H1 (cell line): ENCODE data around the gene SPINT2. TPM values are rescaled to one million over a fixed set of nuclear protein-coding genes. Genes with fewer than 3 reads are reported as not detected.

Experiments
- CTCF ChIA-PET: fragments of 300-600 bp; sonication (Branson Sonifier 250); formaldehyde crosslinking; loops from one replicate; lab custom pipeline; 2021; ENCODE audit not compliant: partially characterized antibody; lab: Charles Lee
- POLR2A ChIA-PET: fragments of 300-600 bp; sonication (Branson Sonifier 250); formaldehyde crosslinking; loops from one replicate; lab custom pipeline; 2021; ENCODE audit warnings: inconsistent platforms; ENCODE audit not compliant: partially characterized antibody; lab: Charles Lee
- DNase-seq, 2 experiments: peaks; one replicate each; pipeline versions ENCODE4 v3.0.0 to v3.0.0-alpha.2; 2010 to 2022; ENCODE audit warnings: low spot score in 2 of 2, low read depth in 1 of 2, mixed read lengths in 1 of 2
- FAIRE-seq: peaks from 2 replicates; lab custom pipeline; 2011; peaks lifted over from hg19 to GRCh38; lab: Jason Lieb, UNC
- H2AFZ ChIP-seq: 2 replicates; pipeline ENCODE4 v1.8.1; 2012; ENCODE audit warnings: low read length, inconsistent platforms
- H2AK5ac ChIP-seq: 2 replicates; pipeline ENCODE4 v1.6.1; 2013; ENCODE audit warnings: low read depth, low read length
- H2BK120ac ChIP-seq: replicated peaks from 2 replicates; pipeline ENCODE3; 2013; ENCODE audit warnings: low read depth, low read length, inconsistent platforms
- H2BK12ac ChIP-seq: 2 replicates; pipeline ENCODE4 v1.6.1; 2013; ENCODE audit warnings: low read depth, low read length
- H2BK15ac ChIP-seq: 2 replicates; pipeline ENCODE4 v1.6.1; 2013; ENCODE audit warnings: low read length
- H2BK20ac ChIP-seq: 2 replicates; pipeline ENCODE4 v1.6.1; 2013; ENCODE audit warnings: low read length
- H2BK5ac ChIP-seq: 2 replicates; pipeline ENCODE4 v1.6.1; 2013; ENCODE audit warnings: low read depth, low read length
- H3K14ac ChIP-seq: 2 replicates; pipeline ENCODE4 v1.6.1; 2013; ENCODE audit warnings: inconsistent platforms; ENCODE audit not compliant: insufficient read length
- H3K18ac ChIP-seq: 2 replicates; pipeline ENCODE4 v1.6.1; 2013; ENCODE audit warnings: low read length; ENCODE audit errors: extremely low read depth
- H3K23ac ChIP-seq: 2 replicates; pipeline ENCODE4 v1.6.1; 2013; ENCODE audit warnings: inconsistent platforms; ENCODE audit not compliant: insufficient read length
- H3K23me2 ChIP-seq: 2 replicates; pipeline ENCODE4 v1.6.1; 2013; ENCODE audit warnings: low read depth, low read length
- H3K27ac ChIP-seq: 2 replicates; pipeline ENCODE4 v1.6.1; 2011; ENCODE audit warnings: low read depth, low read length, inconsistent platforms
- H3K27me3 ChIP-seq, 4 experiments: replicated peaks in 1 of 4; 1 replicate in 1 of 4; 2 replicates in 3 of 4; pipeline versions ENCODE4 v1.6.1 to v1.8.1; 2011 to 2013; ENCODE audit warnings: low read length in 3 of 4, mild to moderate bottlenecking in 3 of 4, inconsistent platforms in 2 of 4, mixed read lengths in 2 of 4, moderate library complexity in 1 of 4; ENCODE audit not compliant: control insufficient read depth in 3 of 4, insufficient read depth in 3 of 4; ENCODE audit errors: extremely low read depth in 1 of 4
- H3K36me3 ChIP-seq, 4 experiments: 2 replicates each; pipeline versions ENCODE4 v1.6.1 to v1.8.1; 2011 to 2013; ENCODE audit warnings: mild to moderate bottlenecking in 4 of 4, low read length in 3 of 4, moderate library complexity in 2 of 4, control low read depth in 1 of 4, inconsistent platforms in 1 of 4; ENCODE audit not compliant: insufficient read depth in 4 of 4, control insufficient read depth in 2 of 4
- H3K4ac ChIP-seq: replicated peaks from 2 replicates; pipeline ENCODE3; 2013; ENCODE audit warnings: low read length, low read depth, mixed read lengths, inconsistent platforms; ENCODE audit not compliant: insufficient read length
- H3K4me1 ChIP-seq, 4 experiments: replicated peaks in 1 of 4; 1 replicate in 1 of 4; 2 replicates in 3 of 4; pipeline versions ENCODE4 v1.6.1 to v1.8.1; 2011 to 2013; ENCODE audit warnings: low read length in 3 of 4, inconsistent platforms in 2 of 4, mixed read lengths in 1 of 4; ENCODE audit not compliant: insufficient read depth in 4 of 4, control insufficient read depth in 3 of 4
- H3K4me2 ChIP-seq, 2 experiments: 2 replicates each; pipeline versions ENCODE4 v1.6.1 to v1.8.1; 2011 to 2013; ENCODE audit warnings: low read depth in 2 of 2, low read length in 2 of 2, control low read depth in 1 of 2, inconsistent platforms in 1 of 2, mild to moderate bottlenecking in 1 of 2; ENCODE audit not compliant: insufficient read depth in 1 of 2
- H3K4me3 ChIP-seq, 4 experiments: fragments of 200-600, 300-600 bp in 1 of 4; sonication (generic), shearing (Covaris generic), sonication (Bioruptor Twin) in 1 of 4; 2 replicates each; pipeline versions ENCODE4 v1.5.1 to v1.8.1; 2011 to 2016; ENCODE audit warnings: low read length in 4 of 4, low read depth in 3 of 4, control low read depth in 2 of 4, inconsistent platforms in 2 of 4, mild to moderate bottlenecking in 2 of 4, mixed read lengths in 1 of 4, moderate library complexity in 1 of 4; ENCODE audit not compliant: insufficient read depth in 2 of 4; ENCODE audit errors: extremely low read depth in 1 of 4
- H3K56ac ChIP-seq: replicated peaks from 2 replicates; pipeline ENCODE3; 2013; ENCODE audit warnings: low read depth, mild to moderate bottlenecking, mixed read lengths, low read length, inconsistent platforms; ENCODE audit not compliant: insufficient read length
- H3K79me1 ChIP-seq: 2 replicates; pipeline ENCODE4 v1.6.1; 2013; ENCODE audit warnings: low read depth, low read length, control low read depth
- H3K79me2 ChIP-seq, 2 experiments: 2 replicates each; pipeline versions ENCODE4 v1.6.1 to v1.8.1; 2012 to 2013; ENCODE audit warnings: low read length in 2 of 2, mild to moderate bottlenecking in 2 of 2, inconsistent platforms in 1 of 2; ENCODE audit not compliant: insufficient read depth in 2 of 2, control insufficient read depth in 1 of 2
- H3K9ac ChIP-seq, 4 experiments: replicated peaks in 1 of 4; 1 replicate in 1 of 4; 2 replicates in 3 of 4; pipeline versions ENCODE4 v1.6.1 to v1.8.1; 2011 to 2013; ENCODE audit warnings: low read depth in 3 of 4, low read length in 3 of 4, control low read depth in 2 of 4, mild to moderate bottlenecking in 2 of 4, moderate library complexity in 2 of 4, inconsistent platforms in 1 of 4; ENCODE audit errors: extremely low read depth in 1 of 4
- H3K9me3 ChIP-seq, 2 experiments: 2 replicates each; pipeline versions ENCODE4 v1.6.1 to v1.8.1; 2012 to 2013; ENCODE audit warnings: mild to moderate bottlenecking in 2 of 2, moderate library complexity in 2 of 2, control low read depth in 1 of 2, inconsistent platforms in 1 of 2, low read depth in 1 of 2, low read length in 1 of 2, mixed read lengths in 1 of 2; ENCODE audit not compliant: insufficient read depth in 2 of 2
- H4K20me1 ChIP-seq, 2 experiments: replicated peaks in 1 of 2; 2 replicates each; pipeline versions ENCODE3 to v1.8.1; 2011 to 2013; ENCODE audit warnings: inconsistent platforms in 2 of 2, low read length in 2 of 2, mild to moderate bottlenecking in 1 of 2; ENCODE audit not compliant: insufficient read depth in 2 of 2, control insufficient read depth in 1 of 2
- H4K5ac ChIP-seq: 2 replicates; pipeline ENCODE4 v1.6.1; 2013; ENCODE audit warnings: low read length, low read depth, mixed read lengths, inconsistent platforms; ENCODE audit not compliant: insufficient read length
- H4K8ac ChIP-seq: 2 replicates; pipeline ENCODE4 v1.8.0; 2013; ENCODE audit warnings: mild to moderate bottlenecking, moderate library complexity, low read length, inconsistent platforms; ENCODE audit not compliant: insufficient read depth; ENCODE audit errors: extremely low read depth
- H4K91ac ChIP-seq: replicated peaks from 2 replicates; pipeline ENCODE3; 2013; ENCODE audit warnings: low read length, mixed read lengths, inconsistent platforms; ENCODE audit not compliant: insufficient read length
- BRCA1 ChIP-seq: IDR thresholded peaks from 2 replicates; pipeline ENCODE4 v1.6.1; 2012; ENCODE audit warnings: low read depth, low read length, improper control_type of control experiment
- CBX8 ChIP-seq: fragments of 300-800, 300-1000 bp; sonication (generic); IDR thresholded peaks from 2 replicates; pipeline ENCODE4 v1.7.1; 2016; ENCODE audit warnings: low read depth, low read length, borderline replicate concordance
- CHD2 ChIP-seq: IDR thresholded peaks from 2 replicates; pipeline ENCODE4 v1.6.1; 2012; ENCODE audit warnings: low read length, improper control_type of control experiment
- GABPA ChIP-seq: IDR thresholded peaks from 2 replicates; pipeline ENCODE4 v1.6.1; 2011; ENCODE audit warnings: mild to moderate bottlenecking, low read length, moderate library complexity, borderline replicate concordance; ENCODE audit not compliant: insufficient read depth
- KDM5A ChIP-seq: fragments of 200-600 bp; IDR thresholded peaks from 2 replicates; pipeline ENCODE4 v1.7.1; 2012; ENCODE audit warnings: mild to moderate bottlenecking, low read length, inconsistent platforms, mixed read lengths
- POLR2A ChIP-seq, 2 experiments: IDR thresholded peaks; 1 replicate in 1 of 2; 2 replicates in 1 of 2; pipeline ENCODE4 v1.6.1; 2011; ENCODE audit warnings: low read depth in 2 of 2, low read length in 2 of 2, mild to moderate bottlenecking in 2 of 2; ENCODE audit errors: control extremely low read depth in 1 of 2
- RAD21 ChIP-seq, 2 experiments: IDR thresholded peaks in 1 of 2; conservative IDR thresholded peaks in 1 of 2; 2 replicates each; pipeline ENCODE4 v1.6.1; 2011; ENCODE audit warnings: low read depth in 2 of 2, low read length in 2 of 2, improper control_type of control experiment in 1 of 2, inconsistent platforms in 1 of 2, mild to moderate bottlenecking in 1 of 2, moderate library complexity in 1 of 2
- SIRT6 ChIP-seq: IDR thresholded peaks from one replicate; pipeline ENCODE4 v1.7.1; 2012; ENCODE audit warnings: low read length, inconsistent platforms
- SRF ChIP-seq: IDR thresholded peaks from 2 replicates; pipeline ENCODE4 v1.6.1; 2011; ENCODE audit warnings: mild to moderate bottlenecking, low read depth, low read length, moderate library complexity
- TAF1 ChIP-seq: IDR thresholded peaks from 2 replicates; pipeline ENCODE4 v1.6.1; 2011; ENCODE audit warnings: mild to moderate bottlenecking, low read depth, low read length
- TCF12 ChIP-seq: IDR thresholded peaks from 2 replicates; pipeline ENCODE4 v1.6.1; 2011; ENCODE audit warnings: low read depth, mild to moderate bottlenecking, low read length
- WGBS, 2 experiments: shearing (Covaris generic) in 1 of 2; methylation state at CpG; one replicate each; pipeline versions ENCODE4 v1.1.6 to v1.1.7; 2013 to 2015; ENCODE audit warnings: low lambda C conversion rate in 2 of 2, mixed read lengths in 2 of 2, inconsistent platforms in 1 of 2, low coverage in 1 of 2, missing lambda C conversion rate in 1 of 2; ENCODE audit not compliant: insufficient replicate concordance in 2 of 2, insufficient coverage in 1 of 2, insufficient read length in 1 of 2; ENCODE audit errors: extremely low coverage in 1 of 2, missing lambda C conversion rate in 1 of 2; 5-methylcytosine and 5-hydroxymethylcytosine counted together
- polyA plus RNA-seq, 7 experiments: library from polyadenylated mRNA; depleted of rRNA in 3 of 7; stranded (reverse) in 5 of 7; unstranded in 2 of 7; fragments of >200 nt in 5 of 7; fragments of 200-250 nt in 2 of 7; gene quantifications; 1 replicate in 5 of 7; 2 replicates in 1 of 7; 4 replicates in 1 of 7; pipeline versions ENCODE4 v1.2.1 to v1.2.3, GENCODE V29; 2011 to 2013; ENCODE audit warnings: missing spikeins in 2 of 7, mixed read lengths in 2 of 7
- total RNA-seq: library from RNA; stranded (reverse); fragmentation: NEBNext Ultra II Directional; extraction: Animal tissue kit (Norgen Biotek cat#: 25700); gene quantifications from 2 replicates; pipeline ENCODE4 v1.2.1, GENCODE V29; 2021
- TF ChIP-seq, protein P1 (sequence below): IDR thresholded peaks from 2 replicates; pipeline ENCODE4 v1.6.1; 2011; ENCODE audit warnings: low read depth, mild to moderate bottlenecking, low read length; ENCODE audit not compliant: insufficient read depth

Gene SPINT2
- total and polyA plus RNA-seq, 2 of the 8 experiments (the other 6 are each of a cell fraction or from before 2014, with no cell fraction given) = 294 to 296 TPM

DNA sequence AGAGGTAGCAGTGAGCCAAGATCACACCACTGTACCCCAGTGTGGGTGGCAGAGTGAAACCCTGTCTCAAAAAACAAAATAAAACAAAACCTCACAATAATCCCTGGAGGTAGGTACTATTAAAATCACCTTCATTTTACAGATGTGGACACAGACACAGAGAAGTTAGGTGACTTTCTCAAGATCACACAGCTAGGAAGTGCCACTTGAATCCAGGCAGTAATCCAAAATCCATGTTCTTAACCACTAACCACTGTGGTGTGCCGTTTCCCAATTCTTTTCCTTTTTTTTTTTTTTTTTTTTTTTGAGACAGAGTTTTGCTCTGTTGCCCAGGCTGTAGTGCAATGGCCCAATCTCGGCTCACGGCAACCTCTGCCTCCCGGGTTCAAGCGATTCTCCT lies 17.2 kb upstream of the SPINT2 start:
- Histone ChIP-seq H3K79me1 (no peaks in the 10 kb centered on the region), H2AFZ (no peak overlapping the region), H3K18ac (no peak overlapping the region), H3K23me2 (peaks cover 5% of the 10 kb centered on the region; the same call in 1 of the 2 replicates), H2BK12ac (no peak overlapping the region), H4K5ac (no peak overlapping the region), H3K4me2 (no peak overlapping the region), H3K9me3 (no peaks in the 10 kb centered on the region), H3K56ac (no peak overlapping the region), H3K9ac (no peak overlapping the region), H3K4me1 (peaks cover 4 to 20% (median 12%) of the 10 kb centered on the region in 4 experiments), H2AK5ac (no peak overlapping the region), H4K91ac (no peak overlapping the region), H3K36me3 (no peaks in the 10 kb centered on the region), H3K4ac (no peak overlapping the region), H3K79me2 (no peaks in the 10 kb centered on the region), H3K4me3 (no peak overlapping the region), H2BK5ac (no peak overlapping the region), H2BK120ac (no peak overlapping the region), H2BK20ac (0 out of 2 replicates have a peak overlapping the region, but pooled peaks have one; percentile 6), H3K27ac (no peak overlapping the region), H3K27me3 (no peaks in the 10 kb centered on the region; a peak in 2 of 7 replicates), H4K8ac (no peak overlapping the region), H4K20me1 (no peaks in the 10 kb centered on the region), H3K23ac (no peak overlapping the region), H3K14ac (no peak overlapping the region), H2BK15ac (no peak overlapping the region)
- CTCF ChIA-PET = interaction anchor here (1.2 to 9.5 kb wide), 7 partner anchors 9 to 86 kb away, joined by 3 to 124 read pairs (median 45); partner anchors contain the start of genes CATSPERG, KCNK6 and PPP1R14A
- FAIRE-seq (no peak), DNase-seq (no peak)
- TF ChIP-seq KDM5A = no peak
- TF ChIP-seq CHD2 = no peak
- no peak for TF ChIP-seq TCF12
- no peak for TF ChIP-seq TAF1
- no peak for TF ChIP-seq RAD21 (IDR thresholded peaks at IDR 0.05 in 1 of 2, conservative IDR thresholded peaks at IDR 0.05 in 1 of 2; ENCODE audit: low read depth in 2 of 2, low read length in 2 of 2)
- TF ChIP-seq POLR2A (IDR thresholded peaks at IDR 0.05; ENCODE audit: control extremely low read depth in 1 of 2, low read depth in 2 of 2, low read length in 2 of 2) = no peak
- no peak for TF ChIP-seq CBX8
- TF ChIP-seq BRCA1 = no peak
- TF ChIP-seq GABPA = no peak
- no peak for TF ChIP-seq SIRT6
- TF ChIP-seq SRF = no peak
- TF ChIP-seq, protein P1, sequence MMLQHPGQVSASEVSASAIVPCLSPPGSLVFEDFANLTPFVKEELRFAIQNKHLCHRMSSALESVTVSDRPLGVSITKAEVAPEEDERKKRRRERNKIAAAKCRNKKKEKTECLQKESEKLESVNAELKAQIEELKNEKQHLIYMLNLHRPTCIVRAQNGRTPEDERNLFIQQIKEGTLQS = no peak
- POLR2A ChIA-PET = interaction anchor here (1.3 to 1.5 kb wide), 3 partner anchors 8 to 17 kb away, joined by 3 to 4 read pairs (median 4); partner anchors contain the start of gene SPINT2
- WGBS, 2 experiments = 94% methylated on average over 3 of the region's 5 CpGs; no CpG with 5 or more reads in 1 of the 2 experiments
